Measurements from ENCODE around the gene ALKBH6.

ALKBH6 gene

DNA sequence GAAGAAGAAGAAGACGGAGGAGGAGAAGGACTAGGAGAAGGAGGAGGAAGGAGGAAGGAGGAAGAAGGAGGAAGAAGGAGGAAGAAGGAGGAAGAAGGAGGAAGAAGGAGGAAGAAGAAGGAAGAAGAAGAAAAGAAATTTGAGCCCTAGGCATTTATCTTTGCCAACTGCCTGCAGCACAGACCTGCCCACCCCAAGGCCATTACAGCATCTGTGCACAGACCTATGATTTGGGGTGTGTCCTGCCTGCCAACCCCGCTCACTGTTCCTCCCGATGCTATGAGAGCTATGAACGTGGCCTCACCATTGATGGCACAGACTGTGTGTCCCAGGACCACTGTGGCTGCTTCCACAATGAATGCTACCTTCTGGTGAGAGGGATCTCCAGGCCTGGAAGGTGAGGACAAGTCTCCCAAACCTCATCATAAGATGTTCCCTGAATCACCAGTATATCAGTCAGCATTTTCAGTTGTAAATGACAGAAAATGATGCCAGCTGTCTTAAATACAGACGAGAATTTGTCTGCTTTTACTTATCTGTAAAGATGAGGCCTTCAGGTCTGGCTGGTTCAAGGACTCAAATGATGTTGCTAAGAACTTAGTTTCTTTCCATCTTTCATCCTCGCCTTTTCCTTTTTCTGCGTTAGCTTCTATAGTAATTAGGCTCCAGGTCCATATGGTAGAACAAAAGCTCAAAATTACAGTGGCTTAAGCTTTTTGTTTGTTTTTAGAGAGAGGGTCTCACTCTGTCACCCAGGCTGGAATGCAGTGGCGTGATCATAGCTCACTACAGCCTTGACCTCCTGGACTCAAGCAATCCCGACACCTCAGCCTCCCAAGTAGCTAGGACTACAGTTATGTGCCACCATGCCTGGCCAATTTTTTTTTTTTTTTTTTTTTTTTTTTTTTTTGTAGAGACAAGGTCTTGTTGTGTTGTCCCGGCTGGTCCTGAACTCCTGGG is 23.0 kb downstream of the ALKBH6 start:
- DNase-seq (no peak), ATAC-seq (ENCODE audit: insufficient read depth, low read depth) (no peak)
- H3K27me3 ChIP-seq (ENCODE audit: insufficient read depth, low read length, poor library complexity): peaks cover 15% of the 10 kb centered on the region
- peaks cover 7% of the 10 kb centered on the region; the same call in 1 of the 2 replicates for H4K20me1 ChIP-seq (ENCODE audit: insufficient read depth, low read length)
- peaks cover 17% of the 10 kb centered on the region for H3K4me1 ChIP-seq (ENCODE audit: insufficient read depth, low read length)
- H3K4me3 ChIP-seq (ENCODE audit: low read depth in 1 of 2, low read length in 2 of 2): no peak overlapping the region
- no peak overlapping the region for H3K9ac ChIP-seq (ENCODE audit: low read depth, low read length)
- peaks cover 14% of the 10 kb centered on the region for H3K79me2 ChIP-seq (ENCODE audit: insufficient read depth, low read length)
- no peak overlapping the region for H2AFZ ChIP-seq (ENCODE audit: low read depth, low read length)
- H3K9me3 ChIP-seq (ENCODE audit: insufficient read depth, low read length, severe bottlenecking): no peaks in the 10 kb centered on the region
- H3K4me2 ChIP-seq (ENCODE audit: insufficient read depth, low read length): no peak overlapping the region
- no peak overlapping the region for H3K27ac ChIP-seq (ENCODE audit: low read length)
- TF ChIP-seq, protein P1, sequence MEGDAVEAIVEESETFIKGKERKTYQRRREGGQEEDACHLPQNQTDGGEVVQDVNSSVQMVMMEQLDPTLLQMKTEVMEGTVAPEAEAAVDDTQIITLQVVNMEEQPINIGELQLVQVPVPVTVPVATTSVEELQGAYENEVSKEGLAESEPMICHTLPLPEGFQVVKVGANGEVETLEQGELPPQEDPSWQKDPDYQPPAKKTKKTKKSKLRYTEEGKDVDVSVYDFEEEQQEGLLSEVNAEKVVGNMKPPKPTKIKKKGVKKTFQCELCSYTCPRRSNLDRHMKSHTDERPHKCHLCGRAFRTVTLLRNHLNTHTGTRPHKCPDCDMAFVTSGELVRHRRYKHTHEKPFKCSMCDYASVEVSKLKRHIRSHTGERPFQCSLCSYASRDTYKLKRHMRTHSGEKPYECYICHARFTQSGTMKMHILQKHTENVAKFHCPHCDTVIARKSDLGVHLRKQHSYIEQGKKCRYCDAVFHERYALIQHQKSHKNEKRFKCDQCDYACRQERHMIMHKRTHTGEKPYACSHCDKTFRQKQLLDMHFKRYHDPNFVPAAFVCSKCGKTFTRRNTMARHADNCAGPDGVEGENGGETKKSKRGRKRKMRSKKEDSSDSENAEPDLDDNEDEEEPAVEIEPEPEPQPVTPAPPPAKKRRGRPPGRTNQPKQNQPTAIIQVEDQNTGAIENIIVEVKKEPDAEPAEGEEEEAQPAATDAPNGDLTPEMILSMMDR (IDR thresholded peaks at IDR 0.05; ENCODE audit: borderline replicate concordance, extremely low read depth, low read length, poor library complexity, severe bottlenecking): no peak
- no peak for TF ChIP-seq EZH2 (IDR thresholded peaks at IDR 0.05; ENCODE audit: borderline replicate concordance, low read depth, low read length, severe bottlenecking)
- no peaks in the 10 kb centered on the region; the same call in 1 of the 2 replicates for H3K36me3 ChIP-seq (ENCODE audit: insufficient read depth, low read length)

DNA sequence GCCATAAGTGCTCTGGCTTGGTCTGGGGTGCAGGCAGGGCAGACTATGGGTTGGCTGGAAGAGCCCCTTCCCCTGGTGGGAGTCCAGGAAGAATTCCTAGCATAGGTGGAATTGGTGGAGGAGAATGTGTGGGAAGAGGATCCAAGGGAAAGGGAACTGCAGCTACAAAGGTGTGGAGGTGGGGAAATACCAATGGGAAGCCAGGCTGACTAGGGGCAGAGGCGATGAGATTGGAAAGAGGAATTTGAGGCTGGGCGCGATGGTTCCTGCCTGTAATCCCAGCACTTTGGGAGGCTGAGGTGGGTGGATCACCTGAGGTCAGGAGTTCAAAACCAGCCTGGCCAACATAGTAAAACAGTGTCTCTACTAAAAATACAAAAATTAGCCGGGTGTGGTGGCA is 23.9 kb downstream of the ALKBH6 start:
- Histone ChIP-seq H3K4me3 (ENCODE audit: low read depth in 1 of 2, low read length in 2 of 2) (no peak overlapping the region), H3K27me3 (ENCODE audit: insufficient read depth, low read length, poor library complexity) (peaks cover 21% of the 10 kb centered on the region), H3K9ac (ENCODE audit: low read depth, low read length) (no peak overlapping the region), H3K4me1 (ENCODE audit: insufficient read depth, low read length) (peaks cover 10% of the 10 kb centered on the region), H3K4me2 (ENCODE audit: insufficient read depth, low read length) (no peak overlapping the region), H3K36me3 (ENCODE audit: insufficient read depth, low read length) (no peaks in the 10 kb centered on the region; the same call in 1 of the 2 replicates), H2AFZ (ENCODE audit: low read depth, low read length) (no peak overlapping the region), H4K20me1 (ENCODE audit: insufficient read depth, low read length) (no peaks in the 10 kb centered on the region; the same call in 1 of the 2 replicates), H3K27ac (ENCODE audit: low read length) (no peak overlapping the region), H3K79me2 (ENCODE audit: insufficient read depth, low read length) (peaks cover 5% of the 10 kb centered on the region), H3K9me3 (ENCODE audit: insufficient read depth, low read length, severe bottlenecking) (no peaks in the 10 kb centered on the region)
- no peak for TF ChIP-seq EZH2 (IDR thresholded peaks at IDR 0.05; ENCODE audit: borderline replicate concordance, low read depth, low read length, severe bottlenecking)
- TF ChIP-seq, protein P1 (IDR thresholded peaks at IDR 0.05; ENCODE audit: borderline replicate concordance, extremely low read depth, low read length, poor library complexity, severe bottlenecking): no peak
- ATAC-seq (ENCODE audit: insufficient read depth, low read depth) (no peak), DNase-seq (no peak)

DNA sequence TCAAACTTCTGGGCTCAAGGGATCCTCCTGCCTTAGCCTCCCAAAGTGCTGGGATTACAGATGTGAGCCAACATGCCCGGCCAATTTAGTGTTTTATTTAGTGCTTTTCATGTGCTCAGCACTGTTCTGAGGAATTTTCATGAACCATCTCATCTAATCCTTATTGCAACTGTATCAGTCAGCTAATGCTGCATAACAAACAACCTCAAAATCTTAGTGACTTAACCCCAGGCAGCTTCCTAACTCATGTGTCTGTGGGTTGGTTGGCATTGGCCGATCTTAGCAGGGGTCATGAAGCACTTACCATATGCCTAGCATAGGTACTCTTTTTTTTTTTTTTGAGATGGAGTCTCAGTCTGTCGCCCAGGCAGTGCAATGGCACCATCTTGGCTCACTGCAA is 25.2 kb downstream of the ALKBH6 start:
- H3K4me3 ChIP-seq (ENCODE audit: low read depth in 1 of 2, low read length in 2 of 2): no peak overlapping the region
- H2AFZ ChIP-seq (ENCODE audit: low read depth, low read length): no peak overlapping the region
- DNase-seq (no peak), ATAC-seq (ENCODE audit: insufficient read depth, low read depth) (no peak)
- TF ChIP-seq, protein P1 (IDR thresholded peaks at IDR 0.05; ENCODE audit: borderline replicate concordance, extremely low read depth, low read length, poor library complexity, severe bottlenecking): no peak
- TF ChIP-seq EZH2 (IDR thresholded peaks at IDR 0.05; ENCODE audit: borderline replicate concordance, low read depth, low read length, severe bottlenecking): no peak
- no peak overlapping the region for H3K9ac ChIP-seq (ENCODE audit: low read depth, low read length)
- no peaks in the 10 kb centered on the region for H3K9me3 ChIP-seq (ENCODE audit: insufficient read depth, low read length, severe bottlenecking)
- no peaks in the 10 kb centered on the region for H3K4me1 ChIP-seq (ENCODE audit: insufficient read depth, low read length)
- no peaks in the 10 kb centered on the region for H3K36me3 ChIP-seq (ENCODE audit: insufficient read depth, low read length)
- no peak overlapping the region for H3K27ac ChIP-seq (ENCODE audit: low read length)
- peaks cover 21% of the 10 kb centered on the region for H3K27me3 ChIP-seq (ENCODE audit: insufficient read depth, low read length, poor library complexity)
- no peaks in the 10 kb centered on the region; the same call in 1 of the 2 replicates for H4K20me1 ChIP-seq (ENCODE audit: insufficient read depth, low read length)
- no peak overlapping the region for H3K4me2 ChIP-seq (ENCODE audit: insufficient read depth, low read length)
- no peaks in the 10 kb centered on the region for H3K79me2 ChIP-seq (ENCODE audit: insufficient read depth, low read length)
